HL-60 (cell line): ENCODE results near the gene CAMTA1.

Experiments
- DNase-seq, 2 experiments: peaks; one replicate each; pipeline ENCODE4 v3.0.0-alpha.2; 2010 to 2020; ENCODE audit warnings: low read depth in 1 of 2, low spot score in 1 of 2
- H3K27ac ChIP-seq: fragments of 250-450 bp; sonication (Bioruptor Pico); replicated peaks from 2 replicates; pipeline ENCODE4 v1.5.1; 2020; ENCODE audit warnings: mild to moderate bottlenecking, moderate library complexity
- H3K27me3 ChIP-seq: fragments of 250-450 bp; sonication (Bioruptor Pico); 2 replicates; pipeline ENCODE4 v1.5.1; 2021; ENCODE audit warnings: mild to moderate bottlenecking, moderate library complexity; ENCODE audit not compliant: insufficient read depth, poor library complexity, severe bottlenecking
- H3K4me3 ChIP-seq: replicated peaks from 2 replicates; pipeline ENCODE4 v1.5.1; 2011; ENCODE audit warnings: mild to moderate bottlenecking, control low read depth, low read length; ENCODE audit not compliant: insufficient read depth
- CTCF ChIP-seq: IDR thresholded peaks from one replicate; pipeline ENCODE4 v1.5.1; 2011; ENCODE audit warnings: low read length, control low read depth, inconsistent platforms; ENCODE audit not compliant: insufficient read depth
- GABPA ChIP-seq: IDR thresholded peaks from 2 replicates; pipeline ENCODE4 v1.6.1; 2012; ENCODE audit warnings: low read depth
- POLR2AphosphoS5 ChIP-seq: IDR thresholded peaks from 2 replicates; pipeline ENCODE4 v1.6.1; 2012; ENCODE audit warnings: low read depth
- REST ChIP-seq: IDR thresholded peaks from 2 replicates; pipeline ENCODE4 v1.6.1; 2012; ENCODE audit warnings: low read depth; ENCODE audit not compliant: insufficient replicate concordance
- SPI1 ChIP-seq: IDR thresholded peaks from 2 replicates; pipeline ENCODE4 v1.6.1; 2012; ENCODE audit warnings: low read depth, mild to moderate bottlenecking, borderline replicate concordance

Gene CAMTA1

GRCh38 chr1:7620196-7620595 is 834.9 kb downstream of the CAMTA1 start:
- Histone ChIP-seq H3K4me3 (no peak overlapping the region), H3K27me3 (no peaks in the 10 kb centered on the region), H3K27ac (no peak overlapping the region)
- TF ChIP-seq GABPA, result no peak
- TF ChIP-seq REST, result no peak
- TF ChIP-seq CTCF, result no peak
- TF ChIP-seq POLR2AphosphoS5, result no peak
- TF ChIP-seq SPI1, result no peak
- no peak for DNase-seq

GRCh38 chr1:7621334-7622219 is 836.3 kb downstream of the CAMTA1 start:
- peaks cover 1% of the 10 kb centered on the region for H3K27me3 ChIP-seq
- no peak for DNase-seq
- TF ChIP-seq SPI1, result no peak
- no peak for TF ChIP-seq POLR2AphosphoS5
- TF ChIP-seq CTCF, result no peak
- no peak for TF ChIP-seq REST
- TF ChIP-seq GABPA, result no peak
- no peak overlapping the region for H3K4me3 ChIP-seq
- no peak overlapping the region for H3K27ac ChIP-seq

GRCh38 chr1:7623842-7624241 is 838.6 kb downstream of the CAMTA1 start:
- Histone ChIP-seq H3K27me3 (peaks cover 2% of the 10 kb centered on the region), H3K27ac (no peak overlapping the region), H3K4me3 (no peak overlapping the region)
- no peak for TF ChIP-seq REST
- TF ChIP-seq GABPA, result no peak
- no peak for TF ChIP-seq POLR2AphosphoS5
- TF ChIP-seq SPI1, result no peak
- TF ChIP-seq CTCF, result no peak
- DNase-seq, result no peak
